Fibroblast of lung (primary cell): ENCODE results near the gene MACROD2. TPM values are rescaled to one million over a fixed set of nuclear protein-coding genes. Genes with fewer than 3 reads are reported as not detected.
"Not testable (repeated sequence)": the region's sequence is repeated elsewhere in the genome, so short reads cannot be mapped to it uniquely, and the experiment has no call there.

Source experiments
- DNase-seq, 2 donors: peaks; one replicate each; pipeline versions ENCODE4 v3.0.0 to v3.0.0-alpha.2; 2010; ENCODE audit warnings: low read depth in 2 of 2
- H2AFZ ChIP-seq: 2 replicates; pipeline ENCODE4 v1.5.1; 2012; ENCODE audit warnings: low read length, control low read depth, inconsistent platforms
- H3K27ac ChIP-seq: 2 replicates; pipeline ENCODE4 v1.5.1; 2011; ENCODE audit warnings: low read length, control low read depth; ENCODE audit not compliant: insufficient read depth
- H3K27me3 ChIP-seq: 2 replicates; pipeline ENCODE4 v1.5.1; 2011; ENCODE audit warnings: mild to moderate bottlenecking, low read length; ENCODE audit not compliant: control insufficient read depth, insufficient read depth
- H3K36me3 ChIP-seq: 2 replicates; pipeline ENCODE4 v1.5.1; 2011; ENCODE audit warnings: low read length; ENCODE audit not compliant: control insufficient read depth, insufficient read depth
- H3K4me1 ChIP-seq: 2 replicates; pipeline ENCODE4 v1.5.1; 2011; ENCODE audit warnings: low read length; ENCODE audit not compliant: control insufficient read depth, insufficient read depth; ENCODE audit errors: extremely low read depth
- H3K4me2 ChIP-seq: 2 replicates; pipeline ENCODE4 v1.5.1; 2011; ENCODE audit warnings: low read length, control low read depth; ENCODE audit not compliant: insufficient read depth; ENCODE audit errors: extremely low read depth
- H3K4me3 ChIP-seq, 4 experiments: fragments of 200-600 bp in 1 of 4; sonication (generic) in 1 of 4; replicated peaks in 1 of 4; 2 replicates each; pipeline ENCODE4 v1.5.1; 2011 to 2016; ENCODE audit warnings: low read length in 4 of 4, low read depth in 3 of 4, mild to moderate bottlenecking in 3 of 4, control low read depth in 2 of 4, inconsistent platforms in 1 of 4, mixed read lengths in 1 of 4; ENCODE audit not compliant: insufficient read depth in 1 of 4; ENCODE audit errors: control extremely low read depth in 1 of 4
- H3K79me2 ChIP-seq: 2 replicates; pipeline ENCODE4 v1.5.1; 2012; ENCODE audit warnings: mild to moderate bottlenecking, low read length, inconsistent platforms; ENCODE audit not compliant: control insufficient read depth, insufficient read depth
- H3K9ac ChIP-seq: 2 replicates; pipeline ENCODE4 v1.5.1; 2011; ENCODE audit warnings: mild to moderate bottlenecking, low read length, control low read depth; ENCODE audit not compliant: insufficient read depth
- H3K9me3 ChIP-seq: 2 replicates; pipeline ENCODE4 v1.5.1; 2012; ENCODE audit warnings: low read depth, low read length; ENCODE audit not compliant: control insufficient read depth, insufficient read depth
- H4K20me1 ChIP-seq: 2 replicates; pipeline ENCODE4 v1.5.1; 2011; ENCODE audit warnings: low read length; ENCODE audit not compliant: control insufficient read depth, insufficient read depth; ENCODE audit errors: extremely low read depth
- EZH2 ChIP-seq: IDR thresholded peaks from 2 replicates; pipeline ENCODE4 v1.5.1; 2012; ENCODE audit warnings: low read length, control low read depth, mild to moderate bottlenecking; ENCODE audit errors: missing control alignments
- polyA plus RNA-seq, 2 donors: library from polyadenylated mRNA; depleted of rRNA in 1 of 2; stranded (reverse) in 1 of 2; unstranded in 1 of 2; fragments of >200 nt; gene quantifications; 2 replicates each; pipeline ENCODE4 v1.2.1, GENCODE V29; 2011 to 2012; ENCODE audit warnings: missing spikeins in 1 of 2
- total RNA-seq: library from RNA; depleted of rRNA; stranded (reverse); fragments of >200 nt; gene quantifications from 2 replicates; pipeline ENCODE4 v1.2.1, GENCODE V29; 2014
- TF ChIP-seq, protein P1 (sequence below), 2 donors: IDR thresholded peaks in 1 of 2; conservative IDR thresholded peaks in 1 of 2; 1 replicate in 1 of 2; 2 replicates in 1 of 2; pipeline ENCODE4 v1.5.1; 2011 to 2012; ENCODE audit warnings: low read length in 2 of 2, control low read depth in 1 of 2, inconsistent platforms in 1 of 2, low read depth in 1 of 2, mild to moderate bottlenecking in 1 of 2

The MACROD2 gene
- total and polyA plus RNA-seq, 2 donors (not counting 1 experiment from before 2014, with no cell fraction given), result 0.54 to 1.7 TPM

DNA sequence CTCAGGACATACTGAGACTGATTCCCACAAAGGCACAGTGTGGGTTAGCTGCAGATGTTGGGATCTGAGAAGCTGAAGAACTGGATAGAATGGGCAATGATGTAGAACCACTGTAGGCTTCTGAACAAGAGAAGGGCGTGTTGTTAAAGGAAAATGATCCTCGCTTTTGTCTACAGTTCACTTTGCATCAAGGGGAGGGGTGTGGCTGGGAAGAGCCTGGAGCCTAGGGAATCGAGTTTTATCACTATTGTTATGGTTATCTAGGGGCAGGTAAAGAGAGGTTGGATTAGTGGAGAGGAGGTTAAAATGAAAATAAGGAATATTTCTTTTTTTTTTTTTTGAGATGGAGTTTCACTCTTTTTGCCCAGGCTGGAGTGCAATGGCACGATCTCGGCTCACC is 1809.8 kb downstream of the MACROD2 start:
- Histone ChIP-seq H3K9ac (no peak overlapping the region), H3K36me3 (no peaks in the 10 kb centered on the region), H3K4me2 (no peak overlapping the region), H3K27ac (no peak overlapping the region), H3K4me1 (no peaks in the 10 kb centered on the region), H4K20me1 (no peaks in the 10 kb centered on the region), H2AFZ (no peak overlapping the region), H3K9me3 (no peaks in the 10 kb centered on the region), H3K79me2 (no peaks in the 10 kb centered on the region), H3K27me3 (no peaks in the 10 kb centered on the region), H3K4me3 (no peak overlapping the region)
- no peak for TF ChIP-seq EZH2
- TF ChIP-seq, protein P1, sequence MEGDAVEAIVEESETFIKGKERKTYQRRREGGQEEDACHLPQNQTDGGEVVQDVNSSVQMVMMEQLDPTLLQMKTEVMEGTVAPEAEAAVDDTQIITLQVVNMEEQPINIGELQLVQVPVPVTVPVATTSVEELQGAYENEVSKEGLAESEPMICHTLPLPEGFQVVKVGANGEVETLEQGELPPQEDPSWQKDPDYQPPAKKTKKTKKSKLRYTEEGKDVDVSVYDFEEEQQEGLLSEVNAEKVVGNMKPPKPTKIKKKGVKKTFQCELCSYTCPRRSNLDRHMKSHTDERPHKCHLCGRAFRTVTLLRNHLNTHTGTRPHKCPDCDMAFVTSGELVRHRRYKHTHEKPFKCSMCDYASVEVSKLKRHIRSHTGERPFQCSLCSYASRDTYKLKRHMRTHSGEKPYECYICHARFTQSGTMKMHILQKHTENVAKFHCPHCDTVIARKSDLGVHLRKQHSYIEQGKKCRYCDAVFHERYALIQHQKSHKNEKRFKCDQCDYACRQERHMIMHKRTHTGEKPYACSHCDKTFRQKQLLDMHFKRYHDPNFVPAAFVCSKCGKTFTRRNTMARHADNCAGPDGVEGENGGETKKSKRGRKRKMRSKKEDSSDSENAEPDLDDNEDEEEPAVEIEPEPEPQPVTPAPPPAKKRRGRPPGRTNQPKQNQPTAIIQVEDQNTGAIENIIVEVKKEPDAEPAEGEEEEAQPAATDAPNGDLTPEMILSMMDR (conservative IDR thresholded peaks at IDR 0.05 in 1 of 2, IDR thresholded peaks at IDR 0.05 in 1 of 2; ENCODE audit: low read depth in 1 of 2, low read length in 2 of 2), result no peak
- DNase-seq, result no peak

DNA sequence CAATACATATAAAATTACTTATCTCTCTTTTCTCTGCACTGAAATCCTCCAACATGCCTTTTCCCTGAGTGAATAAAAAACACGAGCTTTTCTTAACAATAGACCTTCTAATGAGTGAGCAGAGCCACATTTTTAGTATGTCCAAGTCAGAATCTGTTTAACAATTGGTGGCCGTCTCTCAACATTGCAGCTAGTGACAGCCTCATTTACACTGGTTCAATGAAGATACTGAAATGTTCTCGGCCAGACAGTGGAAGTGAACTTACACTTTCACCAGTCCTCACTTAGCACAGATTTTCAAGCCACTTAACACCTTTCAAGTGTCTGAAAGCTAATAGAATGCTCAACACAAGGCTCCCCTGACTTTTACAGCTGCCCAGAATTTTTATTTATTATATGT is 1810.8 kb downstream of the MACROD2 start:
- DNase-seq, result no peak
- Histone ChIP-seq H3K9me3 (no peaks in the 10 kb centered on the region), H3K79me2 (no peaks in the 10 kb centered on the region), H3K4me3 (no peak overlapping the region), H3K4me2 (no peak overlapping the region), H4K20me1 (no peaks in the 10 kb centered on the region), H3K27me3 (no peaks in the 10 kb centered on the region), H3K27ac (no peak overlapping the region), H3K36me3 (no peaks in the 10 kb centered on the region), H3K4me1 (no peaks in the 10 kb centered on the region), H2AFZ (no peak overlapping the region), H3K9ac (no peak overlapping the region)
- TF ChIP-seq, protein P1 (conservative IDR thresholded peaks at IDR 0.05 in 1 of 2, IDR thresholded peaks at IDR 0.05 in 1 of 2; ENCODE audit: low read depth in 1 of 2, low read length in 2 of 2), result no peak
- no peak for TF ChIP-seq EZH2

DNA sequence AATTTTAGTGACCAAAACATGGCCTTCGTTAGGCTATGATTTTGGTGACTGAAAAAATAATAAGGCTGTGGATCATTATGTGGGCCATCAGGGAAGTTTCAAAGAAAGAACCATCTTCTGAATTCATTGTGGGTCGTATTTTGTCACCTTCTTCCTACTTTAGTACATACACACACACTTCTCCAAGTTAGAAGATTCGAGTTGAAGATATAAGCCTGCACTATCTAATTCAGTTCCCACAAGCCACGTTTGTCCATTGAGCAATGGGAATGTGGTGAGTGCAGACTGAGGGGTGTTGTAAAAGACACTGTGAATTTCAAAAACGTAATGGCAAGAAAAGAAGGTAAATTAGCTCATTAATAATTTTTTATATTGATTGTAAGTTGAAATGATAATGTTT is 1812.0 kb downstream of the MACROD2 start:
- no peaks in the 10 kb centered on the region for H3K9me3 ChIP-seq
- no peaks in the 10 kb centered on the region for H3K27me3 ChIP-seq
- no peak overlapping the region for H2AFZ ChIP-seq
- no peaks in the 10 kb centered on the region for H3K79me2 ChIP-seq
- H3K36me3 ChIP-seq, result no peaks in the 10 kb centered on the region
- TF ChIP-seq EZH2, result no peak
- TF ChIP-seq, protein P1 (conservative IDR thresholded peaks at IDR 0.05 in 1 of 2, IDR thresholded peaks at IDR 0.05 in 1 of 2; ENCODE audit: low read depth in 1 of 2, low read length in 2 of 2), result no peak
- no peak overlapping the region for H3K4me3 ChIP-seq
- H4K20me1 ChIP-seq, result no peaks in the 10 kb centered on the region
- no peak overlapping the region for H3K4me2 ChIP-seq
- no peak overlapping the region for H3K9ac ChIP-seq
- no peaks in the 10 kb centered on the region for H3K4me1 ChIP-seq
- no peak for DNase-seq
- no peak overlapping the region for H3K27ac ChIP-seq

DNA sequence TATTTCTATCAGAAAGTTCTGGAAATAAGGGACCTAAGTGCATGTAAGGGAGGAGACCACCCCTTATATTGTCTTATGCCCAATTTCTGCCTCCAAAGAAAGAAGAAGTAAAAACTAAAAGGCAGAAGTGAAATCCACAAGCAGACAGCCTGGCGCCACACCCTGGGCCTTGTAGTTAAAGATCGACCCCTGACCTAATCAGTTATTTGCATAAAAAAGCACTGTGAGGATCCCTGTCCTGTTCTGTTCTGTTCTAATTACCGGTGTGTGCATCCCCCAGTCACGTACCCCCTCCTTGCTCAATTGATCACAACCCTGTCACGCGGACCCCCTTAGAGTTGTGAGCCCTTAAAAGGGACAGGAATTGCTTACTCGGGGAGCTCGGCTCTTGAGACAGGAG is 1812.5 kb downstream of the MACROD2 start:
- not testable (repeated sequence) for H3K4me2 ChIP-seq, H2AFZ ChIP-seq, H3K4me3 ChIP-seq, H3K4me1 ChIP-seq, H3K27ac ChIP-seq, H3K36me3 ChIP-seq, DNase-seq, H3K27me3 ChIP-seq, H3K79me2 ChIP-seq, H3K9ac ChIP-seq, H3K9me3 ChIP-seq, H4K20me1 ChIP-seq
